NOMO-1 treated with DMSO at 0.1 percent for 48 hours (cell line): Measurements from ENCODE around the gene APCDD1.

Source experiments
- DNase-seq: peaks from one replicate; lab custom pipeline; 2025; ENCODE audit not compliant: unreplicated experiment; lab: John Stamatoyannopoulos, UW

The APCDD1 gene

GRCh38 chr18:10431680-10432079, 22.8 kb upstream of the APCDD1 start:
- DNase-seq: no peak

GRCh38 chr18:10432781-10433180, 21.7 kb upstream of the APCDD1 start:
- DNase-seq: no peak

- no peak for DNase-seq
These were observed 18.3 kb upstream of the APCDD1 start for GRCh38 chr18:10436160-10436559.

GRCh38 chr18:10437837-10438236, 16.6 kb upstream of the APCDD1 start:
- no peak for DNase-seq

GRCh38 chr18:10439898-10440297, 14.5 kb upstream of the APCDD1 start:
- no peak for DNase-seq

- DNase-seq: no peak
These were observed 13.6 kb upstream of the APCDD1 start for GRCh38 chr18:10440884-10441283.

GRCh38 chr18:10441472-10441871, 13.0 kb upstream of the APCDD1 start:
- DNase-seq: no peak

GRCh38 chr18:10442551-10442971, 11.9 kb upstream of the APCDD1 start:
- no peak for DNase-seq

- DNase-seq: no peak
These were observed 11.4 kb upstream of the APCDD1 start for GRCh38 chr18:10443001-10443400.

GRCh38 chr18:10444314-10445006, 10.0 kb upstream of the APCDD1 start:
- no peak for DNase-seq

GRCh38 chr18:10449396-10449795, 5.0 kb upstream of the APCDD1 start:
- no peak for DNase-seq

- no peak for DNase-seq
These were observed 3.4 kb upstream of the APCDD1 start for GRCh38 chr18:10450986-10451385.

GRCh38 chr18:10453261-10453805, 1.1 kb upstream of the APCDD1 start:
- no peak for DNase-seq

- DNase-seq: no peak
These were observed 484 bp downstream of the APCDD1 start for GRCh38 chr18:10454681-10455557.

- no peak for DNase-seq
These were observed 1.5 kb downstream of the APCDD1 start for GRCh38 chr18:10455726-10456453.

GRCh38 chr18:10456718-10457117, 2.3 kb downstream of the APCDD1 start:
- no peak for DNase-seq

GRCh38 chr18:10457128-10457527, 2.7 kb downstream of the APCDD1 start:
- no peak for DNase-seq

GRCh38 chr18:10457767-10458166, 3.3 kb downstream of the APCDD1 start:
- DNase-seq: no peak

- no peak for DNase-seq
These were observed 4.3 kb downstream of the APCDD1 start for GRCh38 chr18:10458691-10459090.

GRCh38 chr18:10459587-10459986, 5.2 kb downstream of the APCDD1 start:
- peak; percentile 35 for DNase-seq

GRCh38 chr18:10460414-10461018, 6.1 kb downstream of the APCDD1 start:
- no peak for DNase-seq
